ENCODE data around the gene RAD51B.
"Not testable (repeated sequence)": the region's sequence is repeated elsewhere in the genome, so short reads cannot be mapped to it uniquely, and the experiment has no call there.

The RAD51B gene

DNA sequence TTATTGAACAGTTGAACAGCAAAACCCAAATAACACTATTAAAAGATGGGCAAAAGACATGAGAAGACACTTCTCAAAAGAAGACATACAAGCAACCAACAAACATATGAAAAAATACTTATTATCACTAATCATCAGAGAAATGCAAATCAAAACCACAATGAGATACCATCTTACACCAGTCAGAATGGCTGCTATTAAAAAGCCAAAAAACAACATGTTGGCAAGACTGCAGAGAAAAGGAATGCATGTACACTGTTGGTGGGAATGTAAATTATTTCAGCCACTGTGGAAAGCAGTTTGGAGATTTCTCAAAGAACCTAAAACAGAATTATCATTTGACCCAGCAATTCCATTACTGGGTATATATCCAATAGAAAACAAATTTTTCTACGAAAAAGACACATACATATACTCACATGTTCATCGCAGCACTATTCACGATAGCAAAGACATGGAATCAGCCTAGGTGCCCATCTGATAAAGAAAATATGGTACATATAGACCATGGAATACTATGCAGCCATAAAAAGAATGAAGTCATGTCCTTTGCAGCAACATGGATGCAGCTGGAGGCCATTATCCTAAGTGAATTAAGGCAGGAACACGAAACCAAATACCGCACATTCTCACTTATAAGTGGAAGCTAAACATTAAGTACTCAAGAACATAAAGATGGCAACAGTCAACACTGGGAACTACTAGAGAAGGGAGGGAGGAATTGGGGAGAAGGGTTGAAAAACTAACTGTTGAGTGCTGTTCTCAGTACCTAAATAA lies 367.1 kb downstream of the RAD51B start:
- not testable (repeated sequence) for H3K36me3 ChIP-seq (ENCODE audit: insufficient read depth, low read length); H3K27me3 ChIP-seq (ENCODE audit: insufficient read depth, low read length); H3K9ac ChIP-seq (ENCODE audit: low read depth, low read length); H3K27ac ChIP-seq (ENCODE audit: low read depth, low read length); H3K4me1 ChIP-seq (ENCODE audit: insufficient read depth, low read length); H3K9me3 ChIP-seq (ENCODE audit: insufficient read depth, low read depth, low read length); H3K4me3 ChIP-seq (ENCODE audit: low read length)
- WGBS: 89% methylated on average over 5 of the region's 5 CpGs

DNA sequence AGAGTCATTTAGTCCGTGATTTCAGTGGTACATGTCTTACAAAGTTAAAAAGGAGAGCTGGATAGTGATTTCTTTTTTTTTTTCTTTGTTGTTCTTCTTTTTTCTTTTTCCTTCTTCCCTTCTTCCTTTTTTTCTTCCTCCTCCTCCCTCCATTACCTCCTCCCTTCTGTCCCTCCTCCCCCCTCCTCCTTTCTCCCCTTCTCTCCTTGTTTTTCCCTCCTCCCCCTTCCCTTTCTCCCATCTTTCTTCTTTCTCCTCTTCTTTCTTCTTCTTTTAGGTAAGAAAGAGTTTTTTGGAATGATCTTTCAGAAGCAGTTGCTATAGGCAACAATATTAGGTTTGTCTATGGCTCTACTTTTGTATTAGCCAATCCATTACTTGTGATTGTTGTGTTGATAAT lies 368.6 kb downstream of the RAD51B start:
- Histone ChIP-seq H3K27me3 (ENCODE audit: insufficient read depth, low read length) (no peaks in the 10 kb centered on the region), H3K9me3 (ENCODE audit: insufficient read depth, low read depth, low read length) (no peaks in the 10 kb centered on the region), H3K9ac (ENCODE audit: low read depth, low read length) (no peak overlapping the region), H3K4me3 (ENCODE audit: low read length) (no peak overlapping the region), H3K4me1 (ENCODE audit: insufficient read depth, low read length) (peaks cover 11% of the 10 kb centered on the region), H3K36me3 (ENCODE audit: insufficient read depth, low read length) (no peaks in the 10 kb centered on the region), H3K27ac (ENCODE audit: low read depth, low read length) (no peak overlapping the region)
- no CpG with 5 or more reads among the region's 1 CpG for WGBS

GRCh38 chr14:68190032-68190431 lies 370.5 kb downstream of the RAD51B start:
- Histone ChIP-seq H3K4me1 (ENCODE audit: insufficient read depth, low read length) (peaks cover 29% of the 10 kb centered on the region), H3K27ac (ENCODE audit: low read depth, low read length) (no peak overlapping the region), H3K9me3 (ENCODE audit: insufficient read depth, low read depth, low read length) (no peaks in the 10 kb centered on the region), H3K4me3 (ENCODE audit: low read length) (no peak overlapping the region), H3K9ac (ENCODE audit: low read depth, low read length) (no peak overlapping the region), H3K36me3 (ENCODE audit: insufficient read depth, low read length) (no peaks in the 10 kb centered on the region), H3K27me3 (ENCODE audit: insufficient read depth, low read length) (no peaks in the 10 kb centered on the region)
- WGBS: 100% methylated on average over 1 of the region's 1 CpG

DNA sequence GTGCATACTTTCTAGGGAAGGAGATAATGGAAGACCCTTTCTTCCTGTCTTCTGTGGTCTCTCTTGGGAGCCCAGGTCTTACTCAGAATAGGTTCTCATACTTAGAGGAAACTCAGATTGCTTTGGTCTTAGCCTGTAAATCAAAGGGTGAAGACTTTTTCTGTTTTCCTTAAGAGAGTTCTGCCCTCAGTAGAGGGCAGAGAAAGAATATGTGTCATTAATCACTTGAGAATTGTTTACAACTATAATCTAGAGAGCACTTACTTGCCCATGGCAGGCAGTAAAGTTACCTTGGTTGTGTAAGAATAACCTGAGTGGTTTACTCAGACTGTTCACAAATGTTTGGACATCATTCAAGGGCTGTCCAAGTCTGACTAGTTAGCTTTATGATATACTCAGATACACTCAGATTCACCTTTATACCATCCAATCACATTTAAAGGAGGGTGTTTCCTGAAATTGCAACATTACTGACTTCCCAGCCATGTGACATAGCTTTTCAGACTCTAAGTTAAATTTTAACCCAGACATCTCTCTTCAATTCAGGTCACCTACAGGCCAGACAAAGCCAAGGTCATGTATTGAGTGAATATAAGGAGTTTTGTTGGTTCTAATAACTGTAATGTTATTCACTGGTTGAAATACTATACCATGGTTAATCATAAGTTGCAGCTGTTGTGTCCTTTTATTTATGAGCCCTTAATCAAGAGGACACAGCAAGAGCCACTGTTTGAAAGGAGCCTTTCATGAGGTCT lies 372.2 kb downstream of the RAD51B start:
- Histone ChIP-seq H3K27ac (ENCODE audit: low read depth, low read length) (no peak overlapping the region), H3K27me3 (ENCODE audit: insufficient read depth, low read length) (no peaks in the 10 kb centered on the region), H3K4me1 (ENCODE audit: insufficient read depth, low read length) (peaks cover 39% of the 10 kb centered on the region)

DNA sequence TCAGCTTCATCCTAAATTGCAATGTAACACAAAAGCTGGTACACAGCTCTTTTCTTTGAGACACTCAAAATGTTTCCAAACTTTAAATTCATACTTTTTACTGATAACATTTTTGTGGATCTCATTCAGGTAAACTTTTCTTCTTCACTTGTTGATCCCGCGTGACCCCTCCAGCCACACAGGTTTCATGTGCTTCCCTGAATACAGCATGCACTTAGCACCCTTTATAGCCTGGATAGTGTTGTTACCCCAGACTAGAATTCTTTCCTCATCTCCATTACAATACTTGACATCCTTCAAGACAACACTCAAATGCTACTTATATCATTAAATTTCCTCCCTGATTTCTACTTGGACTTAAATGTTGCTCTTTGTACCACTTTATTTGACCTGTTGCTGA lies 373.4 kb downstream of the RAD51B start:
- no peaks in the 10 kb centered on the region for H3K9me3 ChIP-seq (ENCODE audit: insufficient read depth, low read depth, low read length)
- 69% methylated on average over 2 of the region's 2 CpGs for WGBS
- peaks cover 51% of the 10 kb centered on the region for H3K4me1 ChIP-seq (ENCODE audit: insufficient read depth, low read length)
- no peaks in the 10 kb centered on the region for H3K36me3 ChIP-seq (ENCODE audit: insufficient read depth, low read length)
- no peak overlapping the region for H3K4me3 ChIP-seq (ENCODE audit: low read length)
- no peaks in the 10 kb centered on the region for H3K27me3 ChIP-seq (ENCODE audit: insufficient read depth, low read length)
- H3K9ac ChIP-seq (ENCODE audit: low read depth, low read length): no peak overlapping the region
- no peak overlapping the region for H3K27ac ChIP-seq (ENCODE audit: low read depth, low read length)

More for the DNA sequence above, 372.2 kb downstream of the RAD51B start:
- no peak overlapping the region for H3K9ac ChIP-seq (ENCODE audit: low read depth, low read length)
- no peak overlapping the region for H3K4me3 ChIP-seq (ENCODE audit: low read length)
- no peaks in the 10 kb centered on the region for H3K36me3 ChIP-seq (ENCODE audit: insufficient read depth, low read length)
- H3K9me3 ChIP-seq (ENCODE audit: insufficient read depth, low read depth, low read length): no peaks in the 10 kb centered on the region

DNA sequence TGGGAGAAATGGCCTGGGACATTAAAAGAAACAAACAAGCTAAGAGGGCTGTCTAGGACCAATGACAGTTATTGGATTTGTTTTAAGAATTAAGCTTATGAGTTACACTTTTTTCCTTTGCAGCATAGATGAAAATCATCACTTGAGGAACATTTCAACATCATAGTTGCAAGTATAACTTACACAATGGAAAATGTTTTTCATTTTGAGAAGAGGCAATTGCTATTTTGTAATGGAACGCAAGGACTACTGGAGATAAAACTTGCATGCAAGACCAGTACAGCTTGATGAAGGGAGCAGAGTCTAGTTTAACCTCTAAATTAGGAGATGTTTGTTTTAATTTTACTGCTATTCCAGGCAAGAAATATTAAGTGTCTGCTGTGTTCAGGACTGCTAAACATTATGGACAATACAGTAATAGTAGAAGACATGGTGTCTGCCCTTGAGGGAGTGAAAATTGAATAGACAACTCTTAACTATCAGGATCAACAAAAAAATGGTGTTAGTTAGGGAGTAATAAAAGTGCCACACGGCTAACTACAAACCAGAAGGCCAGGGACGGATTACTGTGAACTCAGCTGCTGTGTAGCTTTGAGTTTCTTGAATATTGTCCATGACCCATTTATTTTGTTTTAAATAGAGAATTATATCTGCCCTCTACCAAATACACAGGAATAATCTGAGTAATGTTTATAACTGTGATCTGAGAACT lies 374.5 kb downstream of the RAD51B start:
- WGBS: 98% methylated on average over 3 of the region's 3 CpGs
- Histone ChIP-seq H3K27ac (ENCODE audit: low read depth, low read length) (no peak overlapping the region), H3K4me1 (ENCODE audit: insufficient read depth, low read length) (peaks cover 63% of the 10 kb centered on the region), H3K4me3 (ENCODE audit: low read length) (no peak overlapping the region), H3K9me3 (ENCODE audit: insufficient read depth, low read depth, low read length) (no peaks in the 10 kb centered on the region), H3K36me3 (ENCODE audit: insufficient read depth, low read length) (no peaks in the 10 kb centered on the region), H3K9ac (ENCODE audit: low read depth, low read length) (no peak overlapping the region), H3K27me3 (ENCODE audit: insufficient read depth, low read length) (no peaks in the 10 kb centered on the region)

GRCh38 chr14:68195126-68195525 lies 375.5 kb downstream of the RAD51B start:
- Histone ChIP-seq H3K9me3 (ENCODE audit: insufficient read depth, low read depth, low read length) (no peaks in the 10 kb centered on the region), H3K27ac (ENCODE audit: low read depth, low read length) (peak overlapping the region; percentile 52; the same call in 1 of the 2 replicates), H3K36me3 (ENCODE audit: insufficient read depth, low read length) (no peaks in the 10 kb centered on the region), H3K9ac (ENCODE audit: low read depth, low read length) (no peak overlapping the region), H3K4me3 (ENCODE audit: low read length) (no peak overlapping the region), H3K4me1 (ENCODE audit: insufficient read depth, low read length) (peaks cover 73% of the 10 kb centered on the region), H3K27me3 (ENCODE audit: insufficient read depth, low read length) (no peaks in the 10 kb centered on the region)
- WGBS: 4% methylated on average over 1 of the region's 1 CpG

- Histone ChIP-seq H3K9ac (ENCODE audit: low read depth, low read length) (peak overlapping the region; percentile 16; the same call in 1 of the 2 replicates), H3K4me3 (ENCODE audit: low read length) (no peak overlapping the region), H3K27ac (ENCODE audit: low read depth, low read length) (peak overlapping the region; percentile 8; the same call in 1 of the 2 replicates), H3K27me3 (ENCODE audit: insufficient read depth, low read length) (no peaks in the 10 kb centered on the region), H3K36me3 (ENCODE audit: insufficient read depth, low read length) (no peaks in the 10 kb centered on the region), H3K4me1 (ENCODE audit: insufficient read depth, low read length) (peaks cover 57% of the 10 kb centered on the region), H3K9me3 (ENCODE audit: insufficient read depth, low read depth, low read length) (no peaks in the 10 kb centered on the region)
- 82% methylated on average over 3 of the region's 3 CpGs for WGBS
These were observed 379.3 kb downstream of the RAD51B start for GRCh38 chr14:68198713-68199495.

DNA sequence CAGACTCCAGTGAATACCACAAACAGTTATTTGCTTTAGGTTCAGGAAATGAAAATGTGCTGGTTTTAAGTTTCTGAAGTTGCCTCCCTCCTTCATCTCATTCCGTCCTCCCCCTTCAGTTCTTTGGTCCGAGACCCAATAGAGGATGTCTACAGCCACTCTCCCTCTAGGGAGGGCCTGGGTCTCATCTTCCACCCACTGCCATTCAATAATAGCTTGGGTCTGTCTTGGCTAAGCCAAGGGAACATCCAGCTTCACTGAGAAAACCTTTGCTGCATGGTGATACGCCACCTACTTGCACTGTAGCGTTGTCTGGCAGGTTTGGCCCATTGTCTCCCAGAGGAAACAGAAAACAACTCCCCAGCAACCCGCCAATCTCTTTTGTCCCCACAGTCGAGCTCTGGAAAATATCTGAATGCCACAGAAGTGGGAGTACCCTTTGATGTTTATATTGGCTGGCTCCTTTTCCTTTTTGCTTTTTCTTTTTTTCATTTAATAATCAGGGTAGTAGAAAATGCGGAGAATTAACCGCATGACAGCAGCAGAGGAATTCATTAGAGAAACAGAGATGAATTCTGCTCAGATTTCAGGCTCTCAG lies 380.1 kb downstream of the RAD51B start:
- H3K9ac ChIP-seq (ENCODE audit: low read depth, low read length): peak overlapping the region; percentile 16; the same call in 1 of the 2 replicates
- H3K27me3 ChIP-seq (ENCODE audit: insufficient read depth, low read length): no peaks in the 10 kb centered on the region
- WGBS: 71% methylated on average over 8 of the region's 8 CpGs
- peaks cover 49% of the 10 kb centered on the region for H3K4me1 ChIP-seq (ENCODE audit: insufficient read depth, low read length)
- H3K27ac ChIP-seq (ENCODE audit: low read depth, low read length): peak overlapping the region; percentile 15; the same call in 1 of the 2 replicates
- no peaks in the 10 kb centered on the region for H3K9me3 ChIP-seq (ENCODE audit: insufficient read depth, low read depth, low read length)
- no peak overlapping the region for H3K4me3 ChIP-seq (ENCODE audit: low read length)
- no peaks in the 10 kb centered on the region for H3K36me3 ChIP-seq (ENCODE audit: insufficient read depth, low read length)

DNA sequence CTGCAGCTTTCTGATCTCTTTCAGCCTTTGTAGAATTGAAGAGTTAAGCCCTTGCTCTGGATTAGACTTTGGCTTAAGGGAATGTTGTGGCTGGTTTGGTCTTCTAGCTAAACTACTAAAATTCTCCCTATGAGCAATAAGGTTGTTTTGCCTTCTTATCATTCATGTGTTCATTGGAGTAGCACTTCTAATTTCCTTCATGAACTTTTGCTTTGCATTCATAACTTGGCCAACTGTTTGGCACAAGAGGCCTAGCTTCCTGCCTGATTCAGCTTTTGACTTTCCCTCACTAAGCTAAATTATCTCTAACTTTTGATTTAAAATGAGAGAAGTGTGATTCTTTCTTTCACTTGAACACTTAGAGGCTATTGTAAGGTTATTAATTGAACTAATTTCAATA lies 384.3 kb downstream of the RAD51B start:
- Histone ChIP-seq H3K9ac (ENCODE audit: low read depth, low read length) (no peak overlapping the region), H3K27ac (ENCODE audit: low read depth, low read length) (no peak overlapping the region), H3K9me3 (ENCODE audit: insufficient read depth, low read depth, low read length) (no peaks in the 10 kb centered on the region), H3K36me3 (ENCODE audit: insufficient read depth, low read length) (no peaks in the 10 kb centered on the region), H3K27me3 (ENCODE audit: insufficient read depth, low read length) (no peaks in the 10 kb centered on the region), H3K4me3 (ENCODE audit: low read length) (no peak overlapping the region), H3K4me1 (ENCODE audit: insufficient read depth, low read length) (peaks cover 29% of the 10 kb centered on the region)

Data from HUES64 (cell line).